SKM-1 treated with dmso at 0.1 percent for 144 hours (cell line): ENCODE data around the gene ARHGAP42.
A peak's percentile ranks its signal among the peaks of the same experiment; 100 is the strongest.

Source experiments
- DNase-seq: peaks from one replicate; lab custom pipeline; 2025; ENCODE audit not compliant: unreplicated experiment; lab: John Stamatoyannopoulos, UW

The ARHGAP42 gene

DNA sequence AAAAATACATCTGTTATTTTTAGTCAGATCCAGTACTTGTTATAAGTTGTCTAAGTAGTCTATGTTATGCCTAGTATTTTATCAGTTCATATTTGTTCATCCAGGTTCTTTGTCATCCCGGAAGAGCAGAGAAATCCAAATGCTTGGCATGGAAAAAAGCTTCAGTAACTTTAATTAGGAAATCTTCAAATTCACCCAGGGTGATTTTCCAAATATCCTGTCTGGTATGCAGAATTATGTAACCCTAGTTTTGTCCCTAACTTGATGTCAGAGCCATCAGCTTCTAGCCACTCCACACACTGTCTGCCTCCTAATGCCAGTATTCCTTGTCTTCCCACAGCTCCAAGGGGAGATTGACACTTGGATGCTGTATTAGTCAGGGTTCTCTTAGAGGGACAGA is 216.2 kb downstream of the ARHGAP42 start:
- DNase-seq = no peak

DNA sequence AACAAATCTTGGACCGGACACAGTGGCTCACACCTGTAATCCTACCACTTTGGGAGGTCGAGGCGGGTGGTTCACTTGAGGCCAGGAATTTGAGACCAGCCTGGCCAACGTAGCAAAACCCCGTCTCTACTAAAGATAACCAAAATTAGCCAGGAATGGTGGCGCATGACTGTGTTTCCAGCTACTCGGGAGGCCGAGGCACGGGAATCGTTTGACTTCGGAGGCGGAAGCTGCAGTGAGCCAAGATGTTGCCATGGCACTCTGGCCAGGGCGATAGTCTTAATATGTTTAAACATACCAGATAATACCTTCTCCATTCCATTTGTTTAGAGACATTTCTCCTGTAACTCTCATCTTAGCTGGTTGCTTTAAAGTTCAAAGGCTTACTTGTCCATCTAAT is 218.6 kb downstream of the ARHGAP42 start:
- no peak for DNase-seq

DNA sequence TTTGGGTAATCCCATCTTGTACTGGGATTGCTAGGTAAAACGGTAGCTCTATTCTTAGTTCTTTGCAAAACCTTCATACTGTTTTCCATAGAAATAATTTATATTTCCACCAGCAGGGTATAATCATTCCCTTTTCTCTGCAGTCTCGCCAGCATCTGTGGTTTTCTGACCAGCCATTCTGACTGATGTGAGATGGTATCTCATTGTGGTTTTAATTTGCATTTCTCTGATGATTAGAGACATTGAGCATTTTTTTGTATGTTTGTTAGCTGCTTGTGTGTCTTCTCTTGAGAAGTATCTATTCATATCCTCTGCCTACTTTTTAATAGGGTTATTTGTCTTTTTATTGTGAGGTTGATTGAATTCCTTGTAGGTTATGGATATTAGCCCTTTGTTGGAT is 221.7 kb downstream of the ARHGAP42 start:
- no peak for DNase-seq

DNA sequence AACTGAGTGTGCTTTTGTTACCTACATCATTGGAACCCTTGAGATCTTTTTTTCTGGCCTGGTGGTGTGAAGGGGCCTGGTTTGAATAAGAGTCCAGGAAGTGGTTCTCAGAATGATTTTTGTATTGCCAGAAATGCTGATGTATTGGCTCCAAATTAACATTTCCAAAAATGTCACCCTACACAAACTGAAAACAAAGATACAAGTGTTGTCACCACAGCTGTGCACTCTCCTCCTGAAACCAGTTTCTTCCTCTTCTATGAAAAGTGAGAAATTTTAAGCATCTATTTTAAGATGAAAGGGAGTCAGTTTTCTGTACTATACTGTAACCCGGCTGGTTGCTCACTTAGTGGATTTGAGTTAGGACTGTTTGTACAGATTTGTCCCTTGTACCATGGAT is 223.7 kb downstream of the ARHGAP42 start:
- DNase-seq = no peak

DNA sequence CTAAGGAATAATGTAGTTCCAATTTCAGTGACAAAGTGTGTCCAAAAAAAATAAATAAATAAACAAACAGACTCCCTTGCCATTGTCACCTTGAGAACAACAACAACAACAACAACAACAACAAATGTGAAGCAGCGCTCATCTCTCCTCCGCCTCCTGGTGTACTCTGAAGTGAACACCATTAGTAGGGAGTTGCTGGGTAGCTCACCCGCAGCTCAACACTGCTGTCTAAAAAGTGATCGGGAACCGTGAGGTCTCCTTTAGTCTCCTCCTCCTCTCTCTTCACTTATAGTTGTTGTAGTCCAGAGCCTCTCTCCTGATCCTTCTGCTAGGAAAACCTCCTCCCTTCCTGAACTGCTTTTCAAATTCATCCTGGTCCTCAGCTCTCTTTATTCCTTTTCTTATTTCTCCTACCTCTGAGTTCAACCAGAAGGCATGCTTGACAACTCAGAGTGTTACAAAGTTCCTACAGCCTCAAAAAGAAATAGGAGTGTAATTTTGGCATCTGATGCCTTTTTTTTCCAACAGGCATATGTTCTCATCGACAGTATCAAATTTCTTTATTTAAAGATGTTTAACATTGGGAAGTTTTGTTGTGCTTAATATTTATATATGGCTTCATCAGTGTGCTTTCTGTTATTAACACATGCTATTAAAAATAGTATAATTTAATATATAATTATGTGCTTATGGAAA is 227.5 kb downstream of the ARHGAP42 start:
- DNase-seq = no peak

DNA sequence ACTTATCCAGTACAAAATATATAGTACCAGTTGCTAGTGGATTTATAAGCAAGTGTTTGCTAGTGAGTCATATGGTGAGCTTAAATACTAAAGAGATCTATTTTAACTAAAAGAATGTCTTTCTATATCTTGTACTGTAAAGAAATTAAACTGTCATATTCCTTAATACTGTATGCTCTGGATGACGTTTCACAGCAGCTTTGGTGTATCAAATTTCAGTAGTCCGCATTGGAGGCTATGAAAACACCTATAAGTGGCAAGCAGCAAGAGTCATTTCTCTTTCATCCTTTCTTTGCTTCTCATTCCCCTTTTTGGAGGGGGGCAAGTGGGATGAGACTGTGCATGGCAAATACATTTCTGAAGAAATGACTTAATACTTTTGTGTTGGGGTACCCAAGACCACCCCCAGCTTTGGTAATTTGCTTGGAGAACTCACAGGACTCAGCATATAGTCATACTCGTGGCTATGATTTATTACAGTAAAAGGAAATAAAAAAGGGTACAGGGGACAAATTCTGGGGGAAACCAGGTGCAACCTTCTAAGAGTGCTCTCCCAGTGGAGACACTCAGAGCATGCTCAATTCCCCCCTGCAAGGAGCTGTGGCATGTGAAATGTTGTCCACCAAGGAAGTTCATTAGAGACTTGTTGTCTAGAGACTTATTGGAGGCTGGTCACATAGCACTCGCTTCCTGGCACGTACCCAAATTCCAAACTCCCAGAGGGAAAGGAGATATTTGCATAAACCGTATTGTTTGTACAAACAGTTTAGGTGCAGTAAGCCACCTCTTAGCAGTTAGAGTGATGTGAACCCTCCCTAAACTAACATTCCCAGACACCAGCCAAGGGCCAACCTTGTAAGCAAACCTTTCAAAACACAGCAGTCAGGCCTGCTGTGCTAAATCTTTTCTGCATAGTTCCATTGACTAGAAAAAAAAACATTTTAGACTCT is 231.7 kb downstream of the ARHGAP42 start:
- no peak for DNase-seq

DNA sequence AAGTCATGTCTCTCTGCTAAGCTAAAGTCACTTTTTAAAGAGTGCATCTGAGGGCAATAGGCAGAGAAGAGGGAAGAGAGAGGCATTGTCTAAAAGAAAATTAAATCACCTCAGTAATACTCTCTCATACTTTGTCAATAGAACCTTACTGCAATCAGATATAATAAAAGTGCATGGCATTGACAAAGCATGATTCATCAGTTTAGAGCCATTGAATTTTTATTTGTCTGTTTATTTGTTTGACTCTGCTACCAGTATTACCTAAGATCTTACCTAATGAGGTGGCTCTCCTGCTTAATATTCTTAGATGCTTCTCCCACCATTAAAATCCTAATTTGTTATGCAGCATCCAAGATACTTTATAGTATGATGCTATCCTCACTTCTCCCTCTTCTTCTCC is 233.5 kb downstream of the ARHGAP42 start:
- no peak for DNase-seq

DNA sequence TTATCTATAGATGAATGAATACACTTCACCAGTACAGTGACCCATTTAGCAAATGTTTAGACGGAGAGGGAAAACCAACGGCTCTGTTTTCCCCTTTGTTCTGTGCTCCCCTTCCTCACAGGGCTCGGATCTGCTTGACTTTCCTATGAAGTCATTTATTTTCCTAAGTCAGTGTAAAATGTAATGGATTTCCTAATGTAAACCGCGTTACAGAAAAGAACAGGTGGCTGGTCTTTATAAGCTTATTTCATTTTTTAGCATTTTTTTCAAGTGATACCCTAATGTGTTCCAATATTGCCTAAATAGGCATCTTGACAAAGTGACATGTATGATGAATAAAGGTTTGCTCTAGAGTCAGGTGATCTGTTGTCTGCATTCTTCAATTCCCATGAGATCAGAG is 235.0 kb downstream of the ARHGAP42 start:
- DNase-seq = no peak

DNA sequence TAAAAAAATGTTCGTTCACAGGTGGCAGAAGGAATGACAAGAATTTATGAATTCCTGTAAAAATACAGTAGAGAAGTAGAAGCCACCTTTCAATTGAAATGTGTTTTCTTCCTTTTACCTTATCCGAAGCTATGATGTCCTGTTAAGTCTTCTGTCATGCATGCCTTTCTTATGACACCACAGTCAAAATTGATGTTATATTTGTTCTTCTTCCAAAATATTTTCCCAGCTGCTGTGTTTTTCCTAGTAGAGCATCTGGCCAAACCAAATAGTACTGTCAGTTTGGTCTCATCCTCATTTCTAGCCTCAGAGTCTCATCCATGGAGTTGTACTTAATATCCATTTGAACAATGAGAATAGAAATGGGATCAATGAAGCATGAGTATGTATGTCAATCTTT is 236.5 kb downstream of the ARHGAP42 start:
- no peak for DNase-seq

DNA sequence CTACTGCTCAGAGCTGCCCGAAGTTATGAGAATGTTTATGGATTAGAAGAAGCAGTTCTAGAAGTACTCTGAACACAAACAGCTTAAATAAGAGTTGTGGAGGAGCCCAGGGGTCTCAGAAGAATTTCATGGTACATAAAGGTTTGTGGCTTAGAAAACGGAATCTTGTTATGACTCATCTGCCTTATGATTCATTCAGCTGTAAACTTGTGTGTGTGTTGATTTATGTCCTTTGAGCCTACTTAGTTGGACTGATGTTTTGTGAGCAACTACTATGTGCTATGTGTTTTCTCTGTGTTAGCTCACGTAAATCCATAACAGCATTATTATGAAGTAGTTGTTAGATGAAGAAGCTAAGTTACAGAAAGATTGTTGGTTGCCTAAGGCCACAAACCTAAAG is 238.8 kb downstream of the ARHGAP42 start:
- no peak for DNase-seq

DNA sequence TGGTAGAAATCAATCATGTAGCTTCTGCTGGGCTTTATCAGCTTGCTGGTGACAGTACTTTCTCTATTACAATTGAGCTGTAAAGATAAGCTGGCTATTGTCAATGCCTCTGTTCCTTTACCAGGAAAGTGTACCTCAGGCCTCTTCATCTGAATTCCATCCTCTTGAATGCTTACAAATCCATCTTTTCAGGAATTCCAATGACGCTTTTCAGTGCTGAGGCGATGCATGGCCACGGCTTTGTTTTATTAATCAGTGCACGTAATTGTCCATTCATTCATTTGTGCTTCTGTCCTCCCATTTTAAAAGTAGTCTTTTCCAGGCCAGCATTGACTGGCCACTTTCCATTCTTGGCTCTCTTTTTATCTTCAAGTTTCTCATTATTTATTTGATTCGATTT is 240.5 kb downstream of the ARHGAP42 start:
- no peak for DNase-seq

DNA sequence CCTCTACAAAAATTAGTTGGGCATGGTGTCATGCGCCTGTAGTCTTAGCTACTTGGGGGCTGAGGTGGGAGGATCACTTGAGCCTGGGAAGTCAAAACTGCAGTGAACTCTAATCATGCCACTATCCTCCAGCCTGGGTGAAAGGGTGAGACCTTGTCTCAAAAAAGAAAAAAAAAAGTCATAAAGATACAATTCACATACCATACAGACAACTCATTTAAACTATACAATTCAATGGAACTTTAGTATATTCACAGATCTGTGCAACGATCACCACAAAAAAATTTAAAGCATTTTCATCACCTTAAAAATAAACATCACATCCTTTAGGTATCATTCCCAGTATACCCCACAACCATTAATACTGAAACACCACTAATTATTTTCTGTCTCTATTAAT is 241.3 kb downstream of the ARHGAP42 start:
- no peak for DNase-seq

DNA sequence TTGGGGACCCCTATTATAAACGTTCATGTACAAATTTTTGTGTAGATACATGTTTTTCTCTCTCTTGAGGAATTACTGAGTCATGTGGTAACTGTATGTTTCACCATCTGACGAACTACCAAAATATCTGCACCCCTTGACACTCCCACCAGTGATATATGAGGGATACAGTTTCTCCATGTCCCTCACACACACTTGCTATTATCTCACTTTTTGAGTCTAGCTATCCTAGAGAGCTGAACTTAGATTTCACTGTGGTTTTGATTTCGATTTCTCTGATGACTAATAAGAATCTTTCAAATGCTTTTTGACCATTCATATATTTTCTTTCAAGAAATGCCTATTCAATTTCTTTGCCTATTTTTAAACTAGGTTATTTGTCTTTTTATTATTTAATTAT is 242.3 kb downstream of the ARHGAP42 start:
- DNase-seq = no peak

DNA sequence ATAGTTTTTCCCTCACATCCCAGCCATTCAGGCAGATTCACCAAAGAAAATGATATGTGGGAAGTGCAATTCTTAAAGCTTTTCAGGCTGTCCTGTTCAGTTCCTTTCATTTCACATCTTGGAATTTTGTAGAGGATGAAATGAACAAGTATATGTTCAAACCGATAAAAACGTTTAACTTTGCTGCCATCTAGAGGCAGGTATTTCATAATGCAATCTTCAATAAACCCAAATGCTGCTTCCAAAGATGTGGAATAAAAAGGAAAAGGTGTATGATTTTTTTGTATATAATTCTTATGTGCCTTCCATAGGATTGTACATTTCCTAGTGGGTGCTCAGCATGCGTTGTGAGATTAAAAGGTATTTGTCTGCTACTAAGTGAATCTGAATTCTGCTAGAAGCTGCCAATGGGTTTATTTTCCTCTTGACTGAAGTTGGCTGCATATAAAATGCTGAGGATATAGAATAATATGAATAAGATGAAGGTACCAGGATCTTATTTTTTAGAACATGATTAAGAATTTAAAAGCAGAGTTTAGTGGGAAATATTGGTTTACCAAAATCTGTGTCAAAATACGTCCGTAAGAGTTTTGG is 243.2 kb downstream of the ARHGAP42 start:
- peak; percentile 18 for DNase-seq

DNA sequence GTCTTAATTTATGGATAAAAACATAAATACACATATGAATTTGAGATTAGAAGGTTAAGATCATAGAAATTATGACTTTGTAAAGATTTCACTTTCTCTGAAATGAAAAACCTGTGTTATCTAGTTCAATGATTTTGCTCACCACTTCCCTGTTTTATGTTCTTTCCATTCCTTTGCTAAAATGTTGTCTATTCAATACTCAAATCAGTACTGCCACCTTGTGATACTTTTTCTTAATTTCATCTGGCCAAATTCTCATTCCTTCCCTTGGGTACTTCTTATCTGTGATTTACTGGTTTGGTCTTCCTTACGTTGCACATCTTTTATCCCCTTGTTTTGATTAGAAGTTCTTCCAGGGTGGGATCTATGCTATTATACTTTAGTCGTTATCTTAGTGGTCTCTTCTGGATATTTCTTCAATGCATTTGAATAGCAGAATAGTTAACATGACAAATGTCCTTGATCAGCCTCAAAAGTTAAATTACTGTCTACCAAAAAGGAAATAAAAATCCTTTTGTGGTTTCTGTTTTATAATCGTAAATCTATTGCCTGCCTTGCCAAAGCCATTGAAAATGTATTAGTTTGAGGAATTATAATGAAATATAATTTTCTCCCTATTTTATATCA is 245.5 kb downstream of the ARHGAP42 start:
- DNase-seq = peak; percentile 76

DNA sequence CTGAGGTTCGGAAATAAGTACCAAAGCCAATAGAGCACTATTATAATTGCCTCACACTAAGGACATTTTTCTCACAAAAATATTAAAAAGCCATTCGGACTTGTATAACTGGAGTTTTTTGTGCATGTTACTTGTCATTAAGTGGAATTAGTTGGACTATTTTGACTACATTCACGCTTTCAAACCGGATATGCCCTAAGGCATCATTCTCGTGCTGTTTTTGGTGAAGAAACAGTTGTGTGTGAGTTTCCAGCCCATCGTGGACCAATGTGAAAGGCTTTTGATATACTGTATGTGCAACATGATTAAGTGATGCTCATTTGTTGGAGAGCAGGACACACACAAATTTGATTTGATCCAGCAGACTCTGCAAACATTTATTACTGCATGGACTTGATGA is 249.7 kb downstream of the ARHGAP42 start:
- DNase-seq = no peak

DNA sequence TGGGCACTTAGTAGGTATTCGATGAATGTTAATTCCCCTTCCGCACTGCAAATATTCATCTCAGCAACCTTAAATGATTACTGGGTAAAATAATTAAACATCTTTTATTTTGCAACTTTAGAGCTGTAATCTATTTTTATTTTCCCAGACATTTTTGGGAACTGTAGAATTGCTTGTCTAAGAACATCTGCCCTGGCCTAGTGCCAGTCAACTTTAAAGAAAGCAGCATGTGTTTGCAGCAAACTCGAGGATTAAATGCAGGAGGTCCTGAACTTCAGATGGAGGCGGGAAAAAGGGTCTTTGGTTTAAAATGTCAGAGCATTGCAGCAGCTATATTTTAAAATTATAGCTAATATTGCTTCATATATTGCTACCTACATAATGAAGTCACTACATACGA is 252.5 kb downstream of the ARHGAP42 start:
- no peak for DNase-seq

DNA sequence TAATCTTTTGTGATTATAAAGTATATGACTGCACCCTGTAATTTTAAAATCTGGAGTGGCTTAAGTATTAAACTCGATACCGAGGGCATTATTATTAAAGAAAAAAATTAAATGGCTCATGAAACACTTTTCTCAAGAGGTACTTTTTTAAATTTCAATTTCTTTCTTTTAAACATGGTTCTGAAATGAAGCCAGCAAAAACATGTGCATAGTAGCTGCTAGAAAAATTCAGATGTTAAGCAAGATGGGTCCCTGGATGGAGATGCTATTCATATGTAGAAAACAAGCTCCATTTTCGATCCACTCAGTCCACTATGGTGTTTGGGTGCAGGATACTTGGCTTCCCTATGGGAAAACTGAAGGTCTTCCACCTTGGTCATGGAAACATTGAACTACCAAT is 253.0 kb downstream of the ARHGAP42 start:
- DNase-seq = no peak

DNA sequence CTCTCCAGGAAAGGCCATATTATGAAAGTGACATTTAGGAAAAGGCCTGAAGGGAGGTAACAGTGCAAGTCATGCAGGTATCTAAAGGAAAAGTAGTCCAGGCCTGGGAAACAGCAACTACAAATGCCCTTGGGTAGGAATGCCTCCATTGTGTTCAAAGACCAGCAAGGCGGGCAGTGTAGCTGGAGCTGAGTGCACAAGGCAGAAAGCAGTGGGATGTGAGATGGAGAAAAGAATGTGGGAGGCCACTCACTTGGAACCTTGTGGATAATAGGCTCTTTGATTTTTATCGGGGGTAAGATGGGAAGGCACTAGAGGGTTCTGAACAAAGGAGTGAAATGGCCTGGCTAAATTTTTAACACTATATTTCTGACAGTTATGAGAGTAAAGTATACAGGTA is 253.9 kb downstream of the ARHGAP42 start:
- DNase-seq = no peak

DNA sequence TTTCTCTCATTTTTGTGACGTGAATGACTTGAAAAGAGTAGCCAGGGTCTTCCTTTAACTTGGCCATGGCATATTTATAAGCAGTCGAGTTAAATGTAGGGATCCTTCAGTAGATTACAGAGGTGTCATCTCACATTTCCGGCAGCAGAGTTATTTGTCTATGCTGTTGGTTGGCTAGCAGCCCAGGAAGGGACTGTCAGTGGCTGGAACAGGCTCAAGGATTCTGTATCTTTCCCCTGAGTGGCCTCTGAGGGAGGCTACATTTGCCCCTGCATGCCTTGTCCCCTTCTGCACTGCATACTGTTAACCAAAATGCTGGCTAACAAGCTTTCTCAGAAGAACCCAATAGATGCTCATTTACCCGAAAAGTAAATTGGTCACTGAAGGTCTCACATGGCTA is 254.9 kb downstream of the ARHGAP42 start:
- DNase-seq = no peak

DNA sequence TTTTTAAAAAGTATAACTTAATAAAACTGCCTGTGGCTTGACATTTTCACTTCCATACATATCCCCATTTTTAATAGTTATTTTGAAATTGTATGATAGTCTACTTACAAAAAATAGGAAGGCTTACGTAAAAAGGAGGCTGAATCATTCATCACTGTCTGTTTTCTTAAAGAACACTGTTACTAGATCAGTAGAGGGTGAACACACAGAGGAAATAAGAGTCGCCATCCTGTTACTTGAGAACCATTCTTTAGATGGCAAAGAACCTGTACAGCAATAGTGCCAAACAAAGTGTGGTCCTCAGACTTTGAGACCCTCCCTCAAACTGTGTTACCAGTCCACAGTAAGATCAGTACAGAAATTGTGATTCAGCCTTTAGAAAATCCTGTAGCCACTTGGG is 261.8 kb downstream of the ARHGAP42 start:
- DNase-seq = no peak

DNA sequence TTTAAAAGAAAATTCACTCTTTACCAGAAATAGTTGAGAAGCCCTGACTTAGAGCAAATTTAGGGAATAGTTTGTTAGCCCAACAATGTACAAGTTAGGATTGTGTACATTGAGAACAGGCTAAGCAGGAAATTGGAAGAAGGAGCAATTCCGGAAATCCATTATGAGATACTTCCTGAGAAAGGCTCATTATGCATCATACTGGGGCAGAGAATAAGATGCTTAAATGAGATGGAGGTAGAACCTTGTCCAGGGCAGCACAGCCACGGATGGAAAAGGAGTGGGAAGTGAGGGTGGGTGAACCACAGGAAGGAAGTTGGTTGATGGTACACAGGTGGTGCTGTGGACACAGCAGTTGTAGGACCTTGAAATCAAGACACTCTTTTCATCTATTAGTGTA is 262.4 kb downstream of the ARHGAP42 start:
- DNase-seq = no peak
